Sigmoid colon (tissue), 7 donors: ENCODE data around the gene DQX1. TPM values are rescaled to one million over a fixed set of nuclear protein-coding genes. Genes with fewer than 3 reads are reported as not detected.

Experiments
- DNase-seq: peaks from one replicate; pipeline ENCODE4 v3.0.0-alpha.2; 2019
- H3K27ac ChIP-seq, 4 donors: fragments of 200-600 bp; sonication (generic); one replicate each; pipeline ENCODE4 v1.5.1; 2016 to 2019; ENCODE audit warnings: mild to moderate bottlenecking in 1 of 4
- H3K27me3 ChIP-seq, 3 donors: fragments of 200-600 bp; sonication (generic); one replicate each; pipeline ENCODE4 v1.5.1; 2019; ENCODE audit warnings: mild to moderate bottlenecking in 1 of 3
- H3K36me3 ChIP-seq, 4 donors: fragments of 200-600 bp; sonication (generic); one replicate each; pipeline ENCODE4 v1.5.1; 2016 to 2019
- H3K4me1 ChIP-seq, 4 donors: fragments of 200-600 bp; sonication (generic); one replicate each; pipeline ENCODE4 v1.5.1; 2017 to 2019
- H3K4me3 ChIP-seq, 4 donors: fragments of 200-600 bp; sonication (generic); one replicate each; pipeline ENCODE4 v1.5.1; 2017 to 2019; ENCODE audit warnings: mild to moderate bottlenecking in 2 of 4, moderate library complexity in 1 of 4
- H3K9me3 ChIP-seq, 4 donors: fragments of 200-600 bp in 3 of 4; sonication (generic) in 3 of 4; one replicate each; pipeline versions ENCODE4 v1.5.1 to v1.6.1; 2013 to 2019
- EP300 ChIP-seq, 4 donors: sonication (generic); formaldehyde crosslinking; IDR thresholded peaks; one replicate each; pipeline ENCODE4 v1.6.1; 2017; ENCODE audit warnings: antibody characterized with exemption in 4 of 4
- POLR2A ChIP-seq, 2 donors: fragments of 450-650 bp; IDR thresholded peaks; one replicate each; pipeline ENCODE4 v1.6.1; 2016; ENCODE audit warnings: antibody characterized with exemption in 2 of 2, mild to moderate bottlenecking in 2 of 2, moderate library complexity in 2 of 2
- POLR2AphosphoS5 ChIP-seq, 4 donors: sonication (generic); formaldehyde crosslinking; IDR thresholded peaks; one replicate each; pipeline ENCODE4 v1.6.1; 2017; ENCODE audit warnings: antibody characterized with exemption in 4 of 4
- WGBS, 2 donors: extraction: QIAGEN DNeasy Blood & Tissue Kit; methylation state at CpG; one replicate each; pipeline ENCODE4 v1.1.7; 2013; 5-methylcytosine and 5-hydroxymethylcytosine counted together
- intact Hi-C: fragments of 100-400 bp; cut with DNase I; formaldehyde crosslinking; loops from one replicate; pipeline ENCODE4 v1.15.1; 2023
- polyA plus RNA-seq, 3 donors: library from polyadenylated mRNA; stranded (reverse); fragments of 200-250 nt; gene quantifications; one replicate each; pipeline ENCODE4 v1.2.3, GENCODE V29; 2013
- total RNA-seq, 4 donors: library from RNA; depleted of rRNA; stranded (reverse); fragments of >200 nt; gene quantifications; one replicate each; pipeline ENCODE4 v1.1.0, GENCODE V29; 2016
- TF ChIP-seq, protein P1 (sequence below), 4 experiments: fragments of 450-650 bp in 3 of 4; fragments of 200-600 bp in 1 of 4; IDR thresholded peaks; one replicate each; pipeline ENCODE4 v1.5.1; 2016 to 2019; ENCODE audit warnings: antibody characterized with exemption in 4 of 4, mild to moderate bottlenecking in 3 of 4, moderate library complexity in 2 of 4
- donor health status: healthy with polysubstance abuse.
- donor health status: Bipolar disorder and iron deficiency.
- donor health status: healthy.

Gene DQX1
- total and polyA plus RNA-seq, 7 donors: 7.2 to 15.6 (median 13.2) TPM; not detected in 4

DNA sequence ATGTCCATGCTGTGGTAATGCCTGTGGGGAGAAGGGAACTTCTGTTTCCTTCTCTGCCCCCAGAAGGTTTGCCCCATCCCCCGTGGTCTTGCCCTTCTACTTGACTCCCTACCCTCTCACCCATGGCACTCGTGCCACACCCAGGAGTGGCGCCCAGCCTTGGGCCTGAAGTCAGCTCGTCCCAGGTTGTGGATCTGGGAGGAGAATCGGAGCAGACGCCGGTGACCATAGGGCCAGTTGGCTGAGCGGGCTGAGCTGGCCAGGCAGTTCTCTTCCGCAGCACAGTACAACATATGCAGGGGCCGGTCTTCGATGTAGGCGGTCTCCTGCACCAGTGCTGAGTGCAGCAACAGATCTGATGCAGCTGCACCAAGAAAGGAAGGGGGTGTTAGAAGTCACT lies 8.4 kb upstream of the DQX1 start:
- Histone ChIP-seq H3K36me3 (peaks cover 0 to 15% (median 10%) of the 10 kb centered on the region in 4 donors), H3K4me3 (no peak overlapping the region), H3K27me3 (no peaks in the 10 kb centered on the region), H3K9me3 (no peaks in the 10 kb centered on the region), H3K4me1 (peaks cover 0 to 18% (median 14%) of the 10 kb centered on the region in 4 donors), H3K27ac (no peak overlapping the region)
- intact Hi-C loops: no loop called here
- no peak for DNase-seq
- 79 to 88% methylated on average over 12 of the region's 12 CpGs for WGBS, 2 donors
- no peak for TF ChIP-seq EP300 (IDR thresholded peaks at IDR 0.05)
- TF ChIP-seq, protein P1, sequence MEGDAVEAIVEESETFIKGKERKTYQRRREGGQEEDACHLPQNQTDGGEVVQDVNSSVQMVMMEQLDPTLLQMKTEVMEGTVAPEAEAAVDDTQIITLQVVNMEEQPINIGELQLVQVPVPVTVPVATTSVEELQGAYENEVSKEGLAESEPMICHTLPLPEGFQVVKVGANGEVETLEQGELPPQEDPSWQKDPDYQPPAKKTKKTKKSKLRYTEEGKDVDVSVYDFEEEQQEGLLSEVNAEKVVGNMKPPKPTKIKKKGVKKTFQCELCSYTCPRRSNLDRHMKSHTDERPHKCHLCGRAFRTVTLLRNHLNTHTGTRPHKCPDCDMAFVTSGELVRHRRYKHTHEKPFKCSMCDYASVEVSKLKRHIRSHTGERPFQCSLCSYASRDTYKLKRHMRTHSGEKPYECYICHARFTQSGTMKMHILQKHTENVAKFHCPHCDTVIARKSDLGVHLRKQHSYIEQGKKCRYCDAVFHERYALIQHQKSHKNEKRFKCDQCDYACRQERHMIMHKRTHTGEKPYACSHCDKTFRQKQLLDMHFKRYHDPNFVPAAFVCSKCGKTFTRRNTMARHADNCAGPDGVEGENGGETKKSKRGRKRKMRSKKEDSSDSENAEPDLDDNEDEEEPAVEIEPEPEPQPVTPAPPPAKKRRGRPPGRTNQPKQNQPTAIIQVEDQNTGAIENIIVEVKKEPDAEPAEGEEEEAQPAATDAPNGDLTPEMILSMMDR (IDR thresholded peaks at IDR 0.05): no peak
- no peak for TF ChIP-seq POLR2AphosphoS5 (IDR thresholded peaks at IDR 0.05)
- no peak for TF ChIP-seq POLR2A (IDR thresholded peaks at IDR 0.05)

GRCh38 chr2:74533464-74533863 lies 7.4 kb upstream of the DQX1 start:
- 88 to 90% methylated on average over 4 of the region's 4 CpGs for WGBS, 2 donors
- no peaks in the 10 kb centered on the region for H3K27me3 ChIP-seq
- H3K27ac ChIP-seq: no peak overlapping the region
- H3K4me3 ChIP-seq: no peak overlapping the region
- DNase-seq: no peak
- intact Hi-C loops: no loop called here
- TF ChIP-seq, protein P1 (IDR thresholded peaks at IDR 0.05): no peak
- TF ChIP-seq EP300 (IDR thresholded peaks at IDR 0.05) (no peak), POLR2AphosphoS5 (IDR thresholded peaks at IDR 0.05) (no peak), POLR2A (IDR thresholded peaks at IDR 0.05) (no peak)
- peaks cover 0 to 25% (median 19%) of the 10 kb centered on the region in 4 donors for H3K4me1 ChIP-seq
- peaks cover 0 to 15% (median 10%) of the 10 kb centered on the region in 4 donors for H3K36me3 ChIP-seq
- no peaks in the 10 kb centered on the region for H3K9me3 ChIP-seq

- intact Hi-C loops: no loop called here
- no peak overlapping the region for H3K27ac ChIP-seq
- no peak for DNase-seq
- no peak overlapping the region for H3K4me3 ChIP-seq
- peaks cover 0 to 34% (median 24%) of the 10 kb centered on the region in 4 donors for H3K4me1 ChIP-seq
- no peaks in the 10 kb centered on the region for H3K9me3 ChIP-seq
- TF ChIP-seq EP300 (IDR thresholded peaks at IDR 0.05): no peak
- no peak for TF ChIP-seq POLR2AphosphoS5 (IDR thresholded peaks at IDR 0.05)
- TF ChIP-seq POLR2A (IDR thresholded peaks at IDR 0.05): no peak
- no peaks in the 10 kb centered on the region for H3K27me3 ChIP-seq
- H3K36me3 ChIP-seq: peaks cover 10 to 25% (median 18%) of the 10 kb centered on the region in 4 donors
These were observed 6.2 kb upstream of the DQX1 start for GRCh38 chr2:74532222-74532621.

GRCh38 chr2:74531666-74532065 lies 5.6 kb upstream of the DQX1 start:
- TF ChIP-seq POLR2A (IDR thresholded peaks at IDR 0.05) (no peak), EP300 (IDR thresholded peaks at IDR 0.05) (no peak), POLR2AphosphoS5 (IDR thresholded peaks at IDR 0.05) (no peak)
- TF ChIP-seq, protein P1 (IDR thresholded peaks at IDR 0.05): no peak
- H3K36me3 ChIP-seq: peaks cover 16 to 30% (median 24%) of the 10 kb centered on the region in 4 donors
- no peak overlapping the region for H3K4me3 ChIP-seq
- no peaks in the 10 kb centered on the region for H3K9me3 ChIP-seq
- intact Hi-C loops: loop anchor here (2.0 kb wide), 1 partner anchor 17 kb away; no protein-coding TSS in a partner anchor
- H3K27ac ChIP-seq: no peak overlapping the region
- WGBS, 2 donors: 82 to 89% methylated on average over 7 of the region's 7 CpGs
- H3K27me3 ChIP-seq: no peaks in the 10 kb centered on the region
- H3K4me1 ChIP-seq: peaks cover 0 to 34% (median 24%) of the 10 kb centered on the region in 4 donors
- no peak for DNase-seq

DNA sequence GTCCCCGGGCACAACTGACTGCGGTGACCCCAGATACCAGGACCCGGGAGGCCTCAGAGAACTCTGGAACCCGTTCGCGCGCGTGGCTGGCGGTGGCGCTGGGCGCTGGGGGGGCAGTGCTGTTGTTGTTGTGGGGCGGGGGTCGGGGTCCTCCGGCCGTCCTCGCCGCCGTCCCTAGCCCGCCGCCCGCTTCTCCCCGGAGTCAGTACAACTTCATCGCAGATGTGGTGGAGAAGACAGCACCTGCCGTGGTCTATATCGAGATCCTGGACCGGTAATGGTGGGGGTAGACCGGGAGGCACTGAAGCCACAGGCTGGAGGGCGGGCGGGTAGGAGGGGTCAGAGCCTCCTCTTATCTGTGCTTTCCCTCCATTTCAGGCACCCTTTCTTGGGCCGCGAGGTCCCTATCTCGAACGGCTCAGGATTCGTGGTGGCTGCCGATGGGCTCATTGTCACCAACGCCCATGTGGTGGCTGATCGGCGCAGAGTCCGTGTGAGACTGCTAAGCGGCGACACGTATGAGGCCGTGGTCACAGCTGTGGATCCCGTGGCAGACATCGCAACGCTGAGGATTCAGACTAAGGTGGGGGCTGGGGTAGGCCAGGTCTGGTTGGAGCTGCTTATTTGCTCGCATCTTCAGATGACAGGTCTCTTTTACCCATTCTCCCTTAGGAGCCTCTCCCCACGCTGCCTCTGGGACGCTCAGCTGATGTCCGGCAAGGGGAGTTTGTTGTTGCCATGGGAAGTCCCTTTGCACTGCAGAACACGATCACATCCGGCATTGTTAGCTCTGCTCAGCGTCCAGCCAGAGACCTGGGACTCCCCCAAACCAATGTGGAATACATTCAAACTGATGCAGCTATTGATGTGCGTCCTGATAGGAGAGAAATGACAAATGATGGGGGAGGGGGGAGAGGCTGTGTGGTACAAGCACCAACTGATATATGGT lies 4.5 kb upstream of the DQX1 start:
- intact Hi-C loops: loop anchor here (2.0 kb wide), 1 partner anchor 18 kb away; no protein-coding TSS in a partner anchor
- DNase-seq: no peak

More for the DNA sequence above, 4.5 kb upstream of the DQX1 start:
- TF ChIP-seq POLR2A (IDR thresholded peaks at IDR 0.05) (no peak), EP300 (IDR thresholded peaks at IDR 0.05) (no peak), POLR2AphosphoS5 (IDR thresholded peaks at IDR 0.05) (peak in 1 of 4 donors; percentile 7)
- TF ChIP-seq, protein P1 (IDR thresholded peaks at IDR 0.05): no peak
- H3K27ac ChIP-seq: peak overlapping the region; percentile 84 to 92 (median 89)
- H3K4me1 ChIP-seq: peaks cover 0 to 34% (median 24%) of the 10 kb centered on the region in 4 donors
- H3K27me3 ChIP-seq: no peaks in the 10 kb centered on the region
- WGBS, 2 donors: 2 to 3% methylated on average over 54 of the region's 54 CpGs
- peak overlapping the region; percentile 72 to 96 (median 84) for H3K4me3 ChIP-seq
- no peaks in the 10 kb centered on the region for H3K9me3 ChIP-seq
- peaks cover 22 to 42% (median 32%) of the 10 kb centered on the region in 4 donors for H3K36me3 ChIP-seq
